Endothelial cell (in vitro differentiated cells): Measurements from ENCODE around the gene DMC1. TPM values are rescaled to one million over a fixed set of nuclear protein-coding genes. Genes with fewer than 3 reads are reported as not detected.

Source experiments
- DNase-seq: peaks from one replicate; pipeline ENCODE4 v3.0.0; 2021; ENCODE audit warnings: low spot score
- H3K27ac Mint-ChIP-seq: one replicate; pipeline ENCODE4 v1.8.0; 2021; ENCODE audit warnings: mixed read lengths, inconsistent platforms; ENCODE audit not compliant: unreplicated experiment
- H3K27me3 Mint-ChIP-seq: one replicate; pipeline ENCODE4 v1.8.0; 2021; ENCODE audit warnings: mild to moderate bottlenecking, moderate library complexity, mixed read lengths, inconsistent platforms; ENCODE audit not compliant: unreplicated experiment
- H3K36me3 Mint-ChIP-seq: one replicate; pipeline ENCODE4 v1.8.0; 2021; ENCODE audit warnings: mild to moderate bottlenecking, low read depth, mixed read lengths, inconsistent platforms; ENCODE audit not compliant: unreplicated experiment
- H3K4me1 Mint-ChIP-seq: one replicate; pipeline ENCODE4 v1.8.0; 2021; ENCODE audit warnings: mild to moderate bottlenecking, mixed read lengths, inconsistent platforms; ENCODE audit not compliant: unreplicated experiment
- H3K4me3 Mint-ChIP-seq: one replicate; pipeline ENCODE4 v1.8.0; 2021; ENCODE audit warnings: mild to moderate bottlenecking, mixed read lengths, inconsistent platforms; ENCODE audit not compliant: unreplicated experiment
- H3K9me3 Mint-ChIP-seq: one replicate; pipeline ENCODE4 v1.8.0; 2021; ENCODE audit warnings: mixed read lengths, inconsistent platforms; ENCODE audit not compliant: unreplicated experiment
- CTCF ChIP-seq: fragments of 200-600 bp; sonication (generic); IDR thresholded peaks from one replicate; pipeline ENCODE4 v1.5.0; 2021; ENCODE audit warnings: antibody characterized with exemption; ENCODE audit not compliant: unreplicated experiment
- total RNA-seq: library from RNA; stranded (reverse); fragmentation: NEBNext Ultra II Directional; extraction: Animal tissue kit (Norgen Biotek cat#: 25700); gene quantifications from one replicate; pipeline ENCODE4 v1.2.1, GENCODE V29; 2021; ENCODE audit not compliant: unreplicated experiment

Gene DMC1
- total RNA-seq, 1 donor from 2014 or later, result 3.5 TPM

DNA sequence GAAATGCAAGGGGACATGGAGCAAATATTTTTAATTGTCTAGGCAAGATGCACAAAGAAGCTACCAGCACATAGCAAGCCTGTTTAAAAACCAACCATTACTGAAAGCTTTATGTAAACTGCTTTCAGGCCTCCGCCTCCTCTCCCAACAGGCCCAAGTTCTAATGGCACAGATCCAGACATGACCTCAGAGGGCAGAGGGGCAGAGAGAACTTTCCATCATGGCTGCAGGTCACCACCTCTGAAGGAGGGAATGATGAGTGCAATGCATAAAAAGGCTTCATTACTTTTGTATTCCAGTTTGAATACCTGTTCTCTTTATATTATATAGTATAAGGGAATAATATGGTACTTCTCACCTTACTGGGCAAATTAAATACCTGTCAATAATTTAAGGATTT is 79.1 kb downstream of the DMC1 start:
- DNase-seq, result no peak
- H3K4me1 Mint-ChIP-seq, result peaks cover 7% of the 10 kb centered on the region
- H3K9me3 Mint-ChIP-seq, result no peaks in the 10 kb centered on the region
- TF ChIP-seq CTCF, result no peak
- H3K27me3 Mint-ChIP-seq, result peaks cover 3% of the 10 kb centered on the region
- peaks cover 54% of the 10 kb centered on the region for H3K36me3 Mint-ChIP-seq
- peak overlapping the region; percentile 79 for H3K4me3 Mint-ChIP-seq
- H3K27ac Mint-ChIP-seq, result peak overlapping the region; percentile 18

- DNase-seq, result no peak
- Mint-ChIP-seq H3K27me3 (peaks cover 3% of the 10 kb centered on the region), H3K36me3 (peaks cover 50% of the 10 kb centered on the region), H3K27ac (peak overlapping the region; percentile 18), H3K4me1 (peaks cover 7% of the 10 kb centered on the region), H3K4me3 (peak overlapping the region; percentile 79), H3K9me3 (no peaks in the 10 kb centered on the region)
- TF ChIP-seq CTCF, result no peak
These were observed 79.5 kb downstream of the DMC1 start for GRCh38 chr22:38490475-38490874.

DNA sequence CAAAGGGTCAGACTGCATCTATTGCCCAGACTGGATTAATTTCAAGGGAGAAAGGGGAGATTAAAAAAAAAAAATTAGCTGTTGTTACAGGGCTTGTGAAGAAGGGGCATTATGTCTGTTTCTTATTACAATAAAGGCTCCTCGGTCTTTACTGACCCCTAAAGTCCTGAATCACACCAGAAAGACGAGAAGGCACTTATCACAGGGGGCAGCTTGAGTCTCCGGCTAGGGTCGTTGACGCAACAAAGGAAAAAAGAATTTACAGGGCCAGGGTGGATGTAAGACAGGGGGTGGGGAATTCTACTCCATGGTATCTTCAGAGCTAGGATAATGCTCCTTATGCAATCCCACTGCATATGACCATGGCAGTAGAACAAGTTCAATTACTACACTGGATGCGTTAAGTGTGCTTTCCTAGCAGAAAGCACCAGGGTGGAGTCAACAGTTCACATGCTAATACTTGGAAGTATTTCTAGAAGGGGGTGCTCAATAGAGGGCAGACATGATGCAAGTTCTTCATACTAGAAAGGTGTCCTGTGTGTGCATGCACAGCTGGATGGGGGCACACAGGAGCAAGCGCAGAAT is 80.3 kb downstream of the DMC1 start:
- no peak for TF ChIP-seq CTCF
- Mint-ChIP-seq H3K36me3 (peaks cover 51% of the 10 kb centered on the region), H3K9me3 (no peaks in the 10 kb centered on the region), H3K27ac (peak overlapping the region; percentile 19), H3K4me1 (peaks cover 7% of the 10 kb centered on the region), H3K27me3 (peaks cover 3% of the 10 kb centered on the region), H3K4me3 (peak overlapping the region; percentile 51)
- DNase-seq, result no peak

DNA sequence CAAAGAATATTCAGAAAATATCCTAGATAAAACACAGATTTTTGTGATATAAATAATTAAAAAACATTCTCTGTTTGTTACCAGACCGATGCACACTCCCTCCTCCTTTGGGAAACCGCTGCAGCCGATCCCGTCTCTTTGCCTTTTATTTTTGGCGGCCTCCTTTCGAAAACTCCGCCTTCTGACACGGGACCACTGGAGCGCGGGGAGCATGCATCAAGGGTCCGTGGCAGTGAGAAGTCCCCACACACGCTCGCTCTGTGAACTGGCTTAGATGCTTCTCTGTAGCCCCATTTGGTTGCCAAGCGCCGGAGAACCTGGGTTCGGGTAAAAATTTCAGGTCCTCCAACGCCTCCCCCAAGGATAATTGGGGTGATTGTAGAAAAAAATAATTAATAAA is 80.8 kb downstream of the DMC1 start:
- H3K27me3 Mint-ChIP-seq, result peaks cover 4% of the 10 kb centered on the region
- TF ChIP-seq CTCF, result no peak
- peaks cover 52% of the 10 kb centered on the region for H3K36me3 Mint-ChIP-seq
- H3K9me3 Mint-ChIP-seq, result no peaks in the 10 kb centered on the region
- no peak overlapping the region for H3K27ac Mint-ChIP-seq
- H3K4me1 Mint-ChIP-seq, result peaks cover 7% of the 10 kb centered on the region
- H3K4me3 Mint-ChIP-seq, result no peak overlapping the region
- DNase-seq, result no peak

DNA sequence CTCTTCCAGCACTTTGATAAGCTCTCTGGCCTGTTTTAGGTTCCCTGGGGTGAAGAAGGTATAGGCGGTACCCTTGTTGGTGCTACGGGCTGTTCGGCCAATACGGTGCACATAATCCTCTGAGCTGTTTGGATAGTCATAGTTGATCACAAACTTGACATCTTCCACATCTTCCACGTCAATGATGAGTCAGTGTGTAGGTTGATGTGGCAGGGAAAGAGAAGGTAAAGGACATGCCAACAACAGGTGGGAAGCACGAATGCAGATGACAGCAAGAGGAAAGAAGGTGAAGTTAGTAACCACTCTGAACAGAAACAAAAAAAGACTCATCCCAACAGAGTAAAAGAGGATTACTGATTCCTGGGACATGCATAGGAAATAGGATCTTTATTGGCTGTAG is 82.0 kb downstream of the DMC1 start:
- no peak for TF ChIP-seq CTCF
- peak overlapping the region; percentile 27 for H3K4me3 Mint-ChIP-seq
- peaks cover 7% of the 10 kb centered on the region for H3K4me1 Mint-ChIP-seq
- H3K27me3 Mint-ChIP-seq, result peaks cover 4% of the 10 kb centered on the region
- no peaks in the 10 kb centered on the region for H3K9me3 Mint-ChIP-seq
- no peak for DNase-seq
- H3K27ac Mint-ChIP-seq, result no peak overlapping the region
- peaks cover 53% of the 10 kb centered on the region for H3K36me3 Mint-ChIP-seq
